Hepatocyte (in vitro differentiated cells): ENCODE measurements around the gene LRRC1. TPM values are rescaled to one million over a fixed set of nuclear protein-coding genes. Genes with fewer than 3 reads are reported as not detected.

Experiments
- DNase-seq: peaks from one replicate; pipeline ENCODE4 v3.0.0-alpha.2; 2016; ENCODE audit warnings: low spot score
- H2AFZ ChIP-seq: fragments of 200-600 bp; sonication (generic); 2 replicates; pipeline ENCODE4 v1.6.0; 2016; ENCODE audit warnings: antibody characterized with exemption, mild to moderate bottlenecking
- H3K27ac ChIP-seq: fragments of 200-600 bp; sonication (generic); 2 replicates; pipeline ENCODE4 v1.5.1; 2016; ENCODE audit warnings: mild to moderate bottlenecking
- H3K27me3 ChIP-seq: fragments of 200-600 bp; sonication (generic); 2 replicates; pipeline ENCODE4 v1.6.1; 2016
- H3K36me3 ChIP-seq: fragments of 200-600 bp; sonication (generic); replicated peaks from 2 replicates; pipeline ENCODE4 v1.5.1; 2016; ENCODE audit warnings: low read depth; ENCODE audit not compliant: insufficient read depth
- H3K4me1 ChIP-seq: fragments of 200-600 bp; sonication (generic); 2 replicates; pipeline ENCODE4 v1.5.1; 2016; ENCODE audit warnings: mild to moderate bottlenecking, moderate library complexity; ENCODE audit not compliant: insufficient read depth
- H3K4me2 ChIP-seq: fragments of 200-600 bp; sonication (generic); 2 replicates; pipeline ENCODE4 v1.6.0; 2016
- H3K4me3 ChIP-seq: fragments of 200-600 bp; sonication (generic); 2 replicates; pipeline ENCODE4 v1.5.1; 2016; ENCODE audit warnings: mild to moderate bottlenecking
- H3K79me2 ChIP-seq: fragments of 200-600 bp; sonication (generic); 2 replicates; pipeline ENCODE4 v1.6.0; 2017; ENCODE audit warnings: mild to moderate bottlenecking
- H3K9me2 ChIP-seq: fragments of 200-600 bp; sonication (generic); replicated peaks from 2 replicates; pipeline ENCODE4 v1.6.0; 2017; ENCODE audit warnings: mild to moderate bottlenecking; ENCODE audit not compliant: insufficient read depth
- H3K9me3 ChIP-seq: fragments of 200-600 bp; sonication (generic); 2 replicates; pipeline ENCODE4 v1.5.1; 2016; ENCODE audit warnings: low read depth, mild to moderate bottlenecking
- H4K20me1 ChIP-seq: fragments of 200-600 bp; sonication (generic); 2 replicates; pipeline ENCODE4 v1.6.0; 2016; ENCODE audit warnings: mild to moderate bottlenecking; ENCODE audit not compliant: insufficient read depth, poor library complexity, severe bottlenecking
- CTCF ChIP-seq: fragments of 200-600 bp; sonication (generic); IDR thresholded peaks from 2 replicates; pipeline ENCODE4 v1.5.1; 2016; ENCODE audit warnings: antibody characterized with exemption, mild to moderate bottlenecking; ENCODE audit not compliant: poor library complexity
- EZH2 ChIP-seq: fragments of 200-600 bp; sonication (generic); IDR thresholded peaks from 2 replicates; pipeline ENCODE4 v1.6.1; 2016; ENCODE audit warnings: antibody characterized with exemption, mild to moderate bottlenecking, borderline replicate concordance
- EZH2phosphoT487 ChIP-seq: fragments of 200-600 bp; sonication (generic); IDR thresholded peaks from one replicate; pipeline ENCODE4 v1.6.1; 2018; ENCODE audit warnings: antibody characterized with exemption, mild to moderate bottlenecking, low read depth, moderate library complexity; ENCODE audit not compliant: unreplicated experiment, severe bottlenecking
- WGBS: methylation state at CpG from one replicate; pipeline ENCODE4 v1.1.6; 2016; ENCODE audit warnings: low lambda C conversion rate; ENCODE audit errors: missing lambda C conversion rate; 5-methylcytosine and 5-hydroxymethylcytosine counted together
- polyA plus RNA-seq: library from polyadenylated mRNA; unstranded; fragments of >200 nt; fragmentation: Nextera tagmentation; extraction: Ambion mirVana; gene quantifications from 2 replicates; pipeline ENCODE4 v1.2.1, GENCODE V29; 2016
- total RNA-seq: library from RNA; depleted of rRNA; stranded (reverse); fragments of >200 nt; gene quantifications from 2 replicates; pipeline ENCODE4 v1.2.3, GENCODE V29; 2014

Gene LRRC1
- total and polyA plus RNA-seq, 2 experiments from 2014 or later, result 54.3 to 61.4 TPM

GRCh38 chr6:53751417-53751816, 43.4 kb upstream of the LRRC1 start:
- Histone ChIP-seq H4K20me1 (no peaks in the 10 kb centered on the region), H3K79me2 (no peaks in the 10 kb centered on the region), H3K36me3 (no peaks in the 10 kb centered on the region), H3K9me3 (no peaks in the 10 kb centered on the region), H2AFZ (no peak overlapping the region), H3K9me2 (no peaks in the 10 kb centered on the region), H3K27ac (no peak overlapping the region), H3K4me2 (no peak overlapping the region), H3K4me3 (no peak overlapping the region), H3K27me3 (no peaks in the 10 kb centered on the region), H3K4me1 (no peaks in the 10 kb centered on the region)
- no peak for DNase-seq
- 54% methylated on average over 1 of the region's 1 CpG for WGBS
- TF ChIP-seq CTCF (no peak), EZH2 (no peak), EZH2phosphoT487 (no peak)

- no peak for TF ChIP-seq EZH2phosphoT487
- TF ChIP-seq EZH2, result no peak
- TF ChIP-seq CTCF, result no peak
- no peak for DNase-seq
- Histone ChIP-seq H3K4me2 (no peak overlapping the region), H3K4me3 (no peak overlapping the region), H4K20me1 (no peaks in the 10 kb centered on the region), H3K27ac (no peak overlapping the region), H3K4me1 (no peaks in the 10 kb centered on the region), H3K79me2 (no peaks in the 10 kb centered on the region), H3K9me3 (no peaks in the 10 kb centered on the region), H3K27me3 (no peaks in the 10 kb centered on the region), H2AFZ (no peak overlapping the region), H3K36me3 (no peaks in the 10 kb centered on the region), H3K9me2 (no peaks in the 10 kb centered on the region)
- 95% methylated on average over 3 of the region's 3 CpGs for WGBS
These were observed 42.4 kb upstream of the LRRC1 start for GRCh38 chr6:53752440-53752839.

- Histone ChIP-seq H3K4me1 (no peaks in the 10 kb centered on the region), H3K4me2 (no peak overlapping the region), H3K27ac (peak overlapping the region; percentile 5), H3K27me3 (no peaks in the 10 kb centered on the region), H3K4me3 (no peak overlapping the region), H2AFZ (no peak overlapping the region), H3K36me3 (no peaks in the 10 kb centered on the region), H4K20me1 (no peaks in the 10 kb centered on the region), H3K9me2 (no peaks in the 10 kb centered on the region), H3K79me2 (no peaks in the 10 kb centered on the region), H3K9me3 (no peaks in the 10 kb centered on the region)
- TF ChIP-seq EZH2 (no peak), EZH2phosphoT487 (no peak), CTCF (no peak)
- WGBS, result 94% methylated on average over 4 of the region's 4 CpGs
- no peak for DNase-seq
These were observed 41.9 kb upstream of the LRRC1 start for GRCh38 chr6:53752856-53753255.

- WGBS, result 92% methylated on average over 4 of the region's 4 CpGs
- no peak for DNase-seq
- Histone ChIP-seq H4K20me1 (no peaks in the 10 kb centered on the region), H3K27me3 (no peaks in the 10 kb centered on the region), H3K36me3 (no peaks in the 10 kb centered on the region), H3K9me3 (no peaks in the 10 kb centered on the region), H2AFZ (no peak overlapping the region), H3K4me2 (no peak overlapping the region), H3K4me3 (no peak overlapping the region), H3K9me2 (no peaks in the 10 kb centered on the region), H3K4me1 (no peaks in the 10 kb centered on the region), H3K27ac (no peak overlapping the region), H3K79me2 (no peaks in the 10 kb centered on the region)
- TF ChIP-seq CTCF, result no peak
- no peak for TF ChIP-seq EZH2phosphoT487
- TF ChIP-seq EZH2, result no peak
These were observed 40.5 kb upstream of the LRRC1 start for GRCh38 chr6:53754330-53754729.
